HG03521 (cell line): Measurements from ENCODE around the gene CFAP73.
"Not testable (repeated sequence)": the region's sequence is repeated elsewhere in the genome, so short reads cannot be mapped to it uniquely, and the experiment has no call there.

Experiments used
- ATAC-seq: cut with Tn5 transposase; IDR thresholded peaks from one replicate; pipeline ENCODE4 v1.9.1; 2021; ENCODE audit warnings: mild to moderate bottlenecking, moderate library complexity; ENCODE audit not compliant: unreplicated experiment

CFAP73 gene

GRCh38 chr12:113141716-113142115 lies 7.8 kb upstream of the CFAP73 start:
- not testable (repeated sequence) for ATAC-seq

DNA sequence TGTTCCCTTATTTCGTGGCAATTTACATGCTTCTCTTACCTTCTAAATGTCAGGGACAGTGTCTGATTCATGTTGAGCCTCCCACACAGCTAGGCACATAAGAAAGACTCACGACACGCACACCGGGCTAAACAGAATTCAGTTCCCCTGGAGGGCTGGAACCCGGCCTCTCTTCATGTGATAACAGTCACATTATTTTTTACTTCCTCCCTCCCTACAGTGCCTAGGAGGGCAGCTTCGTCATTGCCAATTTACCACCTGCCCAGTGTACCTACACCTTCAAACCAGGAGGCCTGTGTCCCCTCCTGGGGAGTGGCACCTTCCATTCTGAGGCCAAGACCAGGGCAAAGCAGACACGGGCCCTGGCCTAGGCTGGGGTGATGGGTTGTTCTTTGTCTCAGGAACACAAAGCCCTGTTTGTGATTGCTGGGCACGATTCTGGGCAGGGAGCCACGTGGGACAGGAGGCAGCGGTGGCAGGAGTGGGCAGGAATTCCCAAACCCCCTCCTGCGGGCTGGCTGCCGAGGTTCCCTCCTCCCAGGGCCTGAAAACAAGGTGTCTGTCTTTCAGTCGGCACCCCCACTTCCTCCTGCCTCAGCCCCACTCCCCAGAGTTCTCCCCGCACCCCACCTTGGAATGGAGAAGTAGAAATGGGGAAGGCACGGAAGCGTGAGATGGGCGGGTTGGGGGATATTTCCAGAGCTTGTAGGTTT lies 7.2 kb upstream of the CFAP73 start:
- ATAC-seq: no peak

DNA sequence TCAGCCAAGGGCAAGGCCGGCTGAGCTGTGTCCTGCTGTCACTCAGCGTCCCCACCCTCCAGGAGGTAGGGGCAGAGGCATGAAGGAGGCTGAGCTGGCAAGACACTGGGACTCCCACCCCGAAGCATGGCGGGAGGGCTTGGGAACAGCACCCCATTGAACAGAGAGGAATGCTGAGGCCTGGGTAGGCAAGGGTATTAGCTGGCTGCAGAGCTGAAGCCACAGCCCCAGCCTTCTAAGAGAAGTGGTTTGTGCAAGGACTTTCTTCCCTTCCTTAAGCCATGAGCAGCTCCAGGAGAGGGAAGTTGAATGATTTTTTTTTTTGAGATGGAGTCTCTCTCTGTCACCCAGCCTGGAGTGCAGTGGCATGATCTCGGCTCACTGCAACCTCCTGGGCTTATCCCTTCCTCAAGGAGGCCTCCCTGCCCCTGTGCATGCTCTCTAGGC lies 6.6 kb upstream of the CFAP73 start:
- no peak for ATAC-seq

GRCh38 chr12:113143959-113144358 lies 5.6 kb upstream of the CFAP73 start:
- no peak for ATAC-seq

GRCh38 chr12:113144806-113145205 lies 4.7 kb upstream of the CFAP73 start:
- ATAC-seq: no peak

DNA sequence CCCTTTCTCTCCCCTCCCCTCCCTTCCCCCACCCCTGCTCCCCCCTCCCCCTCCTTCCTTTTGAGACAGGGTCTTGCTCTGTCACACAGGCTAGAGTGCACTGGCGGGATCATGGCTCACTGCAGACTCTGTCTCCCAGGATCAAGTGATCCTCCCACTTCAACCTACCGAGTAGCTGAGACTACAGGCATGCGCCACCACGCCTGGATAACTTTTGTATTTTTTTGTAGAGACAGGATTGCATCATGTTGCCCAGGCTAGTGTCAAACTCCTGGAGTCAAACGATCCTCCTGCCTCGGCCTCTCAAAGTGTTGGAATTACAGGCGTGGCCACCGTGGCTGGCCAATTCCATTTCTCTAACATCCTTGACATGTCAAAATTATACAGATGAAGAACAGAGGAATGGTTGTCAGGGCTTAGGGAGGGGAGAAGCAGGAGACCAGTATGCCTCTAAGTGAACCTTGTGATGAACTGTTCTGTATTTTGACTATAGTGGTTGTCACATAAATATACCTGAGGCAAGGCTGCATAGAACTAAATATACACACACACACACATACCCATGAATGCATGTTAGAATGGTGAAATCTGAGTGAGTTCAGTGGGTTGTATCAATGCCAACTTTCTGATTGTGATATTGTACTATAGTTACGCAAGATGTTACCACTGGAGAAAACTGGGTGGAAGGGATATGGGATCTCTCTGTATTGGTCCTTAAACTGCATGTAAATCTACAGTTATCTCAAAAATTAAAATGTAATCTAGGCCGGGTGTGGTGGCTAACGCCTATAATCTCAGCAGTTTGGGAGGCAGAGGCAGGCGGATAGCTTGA lies 3.6 kb upstream of the CFAP73 start:
- no peak for ATAC-seq

GRCh38 chr12:113146999-113147398 lies 2.5 kb upstream of the CFAP73 start:
- no peak for ATAC-seq

GRCh38 chr12:113151655-113152054 lies 2.1 kb downstream of the CFAP73 start:
- ATAC-seq: no peak

DNA sequence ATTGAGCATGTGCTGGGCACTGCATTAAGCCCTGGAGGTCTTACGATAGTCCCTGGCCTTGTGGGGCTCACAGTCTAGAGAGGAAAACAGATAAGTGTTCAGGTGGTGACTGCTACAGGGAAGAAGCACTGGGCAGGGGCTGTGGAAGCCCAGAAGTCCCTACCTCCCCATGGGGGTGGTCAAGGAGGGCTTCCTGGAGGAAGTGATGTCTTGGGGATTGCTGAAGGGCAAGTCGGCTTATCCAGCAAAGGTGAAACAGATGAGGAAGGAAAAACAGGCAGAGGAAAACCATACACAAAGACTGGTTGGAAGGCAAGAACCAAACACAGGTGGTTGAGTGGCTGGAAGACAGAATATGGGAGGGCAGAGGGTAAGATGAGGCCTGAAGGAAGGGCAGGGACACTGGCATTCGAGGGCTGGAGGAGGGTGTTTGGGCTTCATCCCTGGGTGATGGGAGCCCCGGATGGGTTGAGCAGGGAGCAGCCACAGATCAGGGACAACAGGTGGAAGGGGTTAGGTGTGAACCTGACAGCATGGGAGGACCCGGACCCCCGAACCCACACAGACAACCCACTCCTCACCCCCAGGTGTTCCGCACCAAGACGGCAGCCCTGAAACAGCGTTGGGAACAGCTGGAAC lies 2.8 kb downstream of the CFAP73 start:
- no peak for ATAC-seq

- ATAC-seq: no peak
These were observed 3.6 kb downstream of the CFAP73 start for GRCh38 chr12:113152835-113153814.

DNA sequence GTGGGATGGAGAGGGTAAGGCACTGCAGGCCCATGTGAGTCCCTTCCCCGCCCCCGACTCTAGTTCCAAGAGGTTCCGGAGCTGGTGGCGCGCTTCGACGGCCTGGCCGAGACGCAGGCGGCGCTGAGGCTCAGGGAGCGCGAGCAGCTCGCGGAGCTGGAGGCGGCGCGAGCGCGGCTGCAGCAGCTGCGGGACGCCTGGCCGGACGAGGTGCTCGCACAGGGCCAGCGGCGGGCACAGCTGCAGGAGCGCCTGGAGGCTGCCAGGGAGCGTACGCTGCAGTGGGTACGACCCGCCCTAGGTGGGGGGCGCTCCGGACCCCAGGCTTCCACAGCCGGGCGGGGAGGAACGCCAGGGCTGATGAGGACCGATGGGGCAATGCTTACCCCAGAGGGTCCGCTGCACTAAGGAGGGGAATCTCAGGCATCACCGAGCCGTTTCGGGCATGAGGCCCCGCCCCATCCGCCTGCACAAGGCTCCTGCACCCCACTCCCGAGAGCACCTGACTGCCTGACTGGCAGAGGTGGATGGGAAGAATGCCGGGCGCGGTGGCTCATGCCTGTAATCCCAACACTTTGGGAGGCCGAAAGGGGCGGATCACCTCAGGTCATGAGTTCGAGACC lies 4.9 kb downstream of the CFAP73 start:
- ATAC-seq: no peak

- no peak for ATAC-seq
These were observed 5.5 kb downstream of the CFAP73 start for GRCh38 chr12:113155060-113155459.

GRCh38 chr12:113155646-113156045 lies 6.1 kb downstream of the CFAP73 start:
- no peak for ATAC-seq

- no peak for ATAC-seq
These were observed 7.8 kb downstream of the CFAP73 start for GRCh38 chr12:113157218-113157859.

DNA sequence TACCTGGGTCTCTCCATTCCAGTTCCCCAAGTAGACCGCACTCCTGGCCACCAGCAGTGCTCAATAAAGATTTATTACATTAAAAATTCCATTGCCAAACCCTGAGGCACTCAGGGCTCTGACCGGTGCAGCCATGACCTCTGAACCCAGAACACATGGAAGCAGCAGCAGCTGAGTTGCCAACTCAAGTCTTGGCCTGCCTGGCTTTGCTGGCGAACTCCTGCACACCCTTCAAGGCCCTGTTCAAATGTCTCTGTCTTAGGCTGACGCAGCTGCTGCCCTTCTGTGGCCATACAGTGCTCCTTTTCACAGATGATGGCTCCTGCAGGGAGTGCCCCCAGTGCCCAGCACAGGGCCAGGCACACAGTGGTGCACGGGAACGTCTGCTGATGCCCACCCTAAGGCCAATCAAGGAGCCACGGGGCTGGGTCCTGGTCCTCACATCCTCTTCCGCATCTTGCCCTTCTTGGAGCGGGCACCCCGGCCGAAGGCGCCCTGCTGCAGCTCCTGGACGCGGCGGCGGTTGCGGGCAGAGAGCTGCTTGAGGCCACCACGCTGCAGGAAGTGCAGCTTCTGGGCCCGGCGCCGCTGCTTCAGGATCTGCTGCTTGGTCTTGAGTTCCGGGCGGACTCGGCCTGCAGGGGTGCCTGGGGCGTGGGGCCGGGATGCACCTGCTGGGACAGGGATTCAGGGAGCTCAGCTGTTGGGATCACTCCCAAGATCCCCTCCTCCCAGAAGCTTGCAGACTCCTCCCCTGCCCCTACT lies 9.1 kb downstream of the CFAP73 start:
- no peak for ATAC-seq

DNA sequence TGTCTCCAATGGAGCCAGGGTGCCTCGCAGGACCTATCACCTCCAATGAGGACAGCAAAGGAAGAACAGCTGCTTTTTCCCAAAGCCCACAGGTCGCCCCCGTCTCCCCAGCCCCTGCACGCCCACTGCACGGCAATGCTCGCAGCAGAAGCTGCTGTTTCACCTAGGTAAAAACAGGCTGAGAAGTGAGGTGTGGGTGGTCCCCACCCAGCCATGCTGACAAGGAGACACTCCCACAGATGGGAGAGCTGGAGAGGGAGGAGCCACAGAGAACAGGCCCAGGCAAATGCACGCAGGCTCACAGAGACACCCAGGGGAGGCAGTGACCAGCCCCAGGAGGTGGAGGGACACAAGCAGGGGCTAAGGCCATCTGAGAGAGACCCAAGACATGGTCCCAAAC lies 10.4 kb downstream of the CFAP73 start:
- no peak for ATAC-seq

DNA sequence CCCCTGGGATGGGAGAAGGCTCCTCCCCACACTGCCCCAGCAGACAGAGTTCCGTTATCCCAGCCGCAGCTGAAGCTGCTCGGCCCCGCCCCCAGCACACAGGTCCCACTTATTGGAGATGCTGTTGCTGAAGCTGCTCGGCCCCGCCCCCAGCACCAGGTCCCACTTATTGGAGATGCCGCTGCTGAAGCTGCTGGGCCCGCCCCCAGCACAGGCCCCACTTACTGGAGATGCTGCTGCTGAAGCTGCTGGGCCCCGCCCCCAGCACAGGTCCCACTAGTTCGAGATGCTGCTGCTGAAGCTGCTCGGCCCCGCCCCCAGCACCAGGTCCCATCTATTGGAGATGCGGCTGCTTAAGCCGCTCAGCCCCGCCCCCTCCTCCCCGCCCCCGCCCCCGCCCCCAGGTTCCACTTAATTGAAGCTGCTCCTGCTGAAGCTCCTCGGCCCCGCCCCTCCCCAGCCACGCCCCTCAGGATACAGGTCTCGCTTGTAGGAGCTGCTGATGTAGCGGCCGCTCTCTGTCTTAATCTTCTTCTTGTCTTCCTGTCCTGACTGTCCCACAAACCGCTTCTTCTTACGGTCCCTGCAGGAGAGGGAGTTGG lies 12.0 kb downstream of the CFAP73 start:
- ATAC-seq: no peak
